GM12878 (cell line): ENCODE measurements around the gene UBQLN1. TPM values are rescaled to one million over a fixed set of nuclear protein-coding genes. Genes with fewer than 3 reads are reported as not detected.

ENCODE experiments used
- DPF2 ChIP-seq: fragments of 450-650 bp; IDR thresholded peaks from 2 replicates; pipeline ENCODE4 v1.6.1; 2017; ENCODE audit warnings: mild to moderate bottlenecking
- HCFC1 ChIP-seq: fragments of 150-350 bp; IDR thresholded peaks from 2 replicates; pipeline ENCODE4 v1.6.1; 2014; ENCODE audit warnings: low read length
- ZNF207 ChIP-seq: fragments of 450-650 bp; IDR thresholded peaks from 2 replicates; pipeline ENCODE4 v1.6.1; 2014; ENCODE audit warnings: antibody characterized with exemption, mild to moderate bottlenecking, borderline replicate concordance
- polyA plus RNA-seq, 11 experiments: library from polyadenylated mRNA; depleted of rRNA in 4 of 11; unstranded in 6 of 11; stranded (reverse) in 5 of 11; fragments of >200 nt; fragmentation: Nextera tagmentation in 4 of 11; fragmentation: Illumina TruSeq in 1 of 11; extraction: Ambion mirVana in 4 of 11; extraction: Trizol in 1 of 11; gene quantifications; 1 replicate in 1 of 11; 2 replicates in 10 of 11; pipeline versions ENCODE4 v1.2.1 to v1.2.3, GENCODE V29; 2011 to 2016; ENCODE audit warnings: inconsistent platforms in 2 of 11, missing spikeins in 2 of 11, low read depth in 1 of 11
- total RNA-seq, 4 experiments: library from RNA; depleted of rRNA in 3 of 4; stranded (reverse); fragments of >200 nt in 3 of 4; fragmentation: Illumina TruSeq in 1 of 4; extraction: Trizol in 1 of 4; gene quantifications; 2 replicates each; pipeline versions ENCODE4 v1.2.1 to v1.2.3, GENCODE V29; 2013 to 2021
- TF ChIP-seq, protein P1 (sequence below): fragments of 150-350 bp; IDR thresholded peaks from 2 replicates; pipeline ENCODE4 v1.6.1; 2014; ENCODE audit warnings: mild to moderate bottlenecking, low read depth, low read length
- TF ChIP-seq, protein P2 (sequence below): fragments of 450-650 bp; IDR thresholded peaks from 2 replicates; pipeline ENCODE4 v1.6.1; 2014; ENCODE audit warnings: mild to moderate bottlenecking
- TF ChIP-seq, protein P3 (sequence below): fragments of 450-650 bp; IDR thresholded peaks from 2 replicates; pipeline ENCODE4 v1.6.1; 2017; ENCODE audit warnings: mild to moderate bottlenecking, moderate library complexity
- TF ChIP-seq, protein P4 (sequence below): fragments of 450-650 bp; IDR thresholded peaks from 2 replicates; pipeline ENCODE4 v1.6.1; 2016; ENCODE audit warnings: mild to moderate bottlenecking

Gene UBQLN1
- total and polyA plus RNA-seq, 10 of the 15 experiments (the other 5 are each of a cell fraction or from before 2014, with no cell fraction given): 12.4 to 118 (median 66.1) TPM

DNA sequence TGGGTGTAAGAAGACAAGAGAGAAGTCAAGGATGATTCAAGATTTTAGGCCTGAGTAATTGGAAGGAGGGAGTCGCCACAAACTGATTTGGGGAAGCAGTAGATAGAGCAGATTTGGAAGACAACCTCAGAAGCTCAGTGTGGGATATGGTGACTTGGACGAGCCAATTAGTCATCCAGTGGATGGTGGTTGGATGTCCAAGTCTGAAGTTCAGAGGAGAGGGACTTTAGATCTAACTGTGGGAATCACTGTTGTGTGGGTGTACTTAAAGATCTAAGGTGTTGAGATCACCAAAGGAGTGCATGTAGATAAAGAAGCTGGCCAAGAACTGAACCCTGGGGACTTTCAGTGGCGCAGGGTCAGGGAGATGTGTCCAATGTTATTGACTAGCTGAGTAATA lies 82.6 kb downstream of the UBQLN1 start (continued):
- no peak for TF ChIP-seq ZNF207
- TF ChIP-seq, protein P1, sequence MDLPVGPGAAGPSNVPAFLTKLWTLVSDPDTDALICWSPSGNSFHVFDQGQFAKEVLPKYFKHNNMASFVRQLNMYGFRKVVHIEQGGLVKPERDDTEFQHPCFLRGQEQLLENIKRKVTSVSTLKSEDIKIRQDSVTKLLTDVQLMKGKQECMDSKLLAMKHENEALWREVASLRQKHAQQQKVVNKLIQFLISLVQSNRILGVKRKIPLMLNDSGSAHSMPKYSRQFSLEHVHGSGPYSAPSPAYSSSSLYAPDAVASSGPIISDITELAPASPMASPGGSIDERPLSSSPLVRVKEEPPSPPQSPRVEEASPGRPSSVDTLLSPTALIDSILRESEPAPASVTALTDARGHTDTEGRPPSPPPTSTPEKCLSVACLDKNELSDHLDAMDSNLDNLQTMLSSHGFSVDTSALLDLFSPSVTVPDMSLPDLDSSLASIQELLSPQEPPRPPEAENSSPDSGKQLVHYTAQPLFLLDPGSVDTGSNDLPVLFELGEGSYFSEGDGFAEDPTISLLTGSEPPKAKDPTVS: no peak
- TF ChIP-seq, protein P2, sequence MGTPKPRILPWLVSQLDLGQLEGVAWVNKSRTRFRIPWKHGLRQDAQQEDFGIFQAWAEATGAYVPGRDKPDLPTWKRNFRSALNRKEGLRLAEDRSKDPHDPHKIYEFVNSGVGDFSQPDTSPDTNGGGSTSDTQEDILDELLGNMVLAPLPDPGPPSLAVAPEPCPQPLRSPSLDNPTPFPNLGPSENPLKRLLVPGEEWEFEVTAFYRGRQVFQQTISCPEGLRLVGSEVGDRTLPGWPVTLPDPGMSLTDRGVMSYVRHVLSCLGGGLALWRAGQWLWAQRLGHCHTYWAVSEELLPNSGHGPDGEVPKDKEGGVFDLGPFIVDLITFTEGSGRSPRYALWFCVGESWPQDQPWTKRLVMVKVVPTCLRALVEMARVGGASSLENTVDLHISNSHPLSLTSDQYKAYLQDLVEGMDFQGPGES: no peak
- TF ChIP-seq, protein P3, sequence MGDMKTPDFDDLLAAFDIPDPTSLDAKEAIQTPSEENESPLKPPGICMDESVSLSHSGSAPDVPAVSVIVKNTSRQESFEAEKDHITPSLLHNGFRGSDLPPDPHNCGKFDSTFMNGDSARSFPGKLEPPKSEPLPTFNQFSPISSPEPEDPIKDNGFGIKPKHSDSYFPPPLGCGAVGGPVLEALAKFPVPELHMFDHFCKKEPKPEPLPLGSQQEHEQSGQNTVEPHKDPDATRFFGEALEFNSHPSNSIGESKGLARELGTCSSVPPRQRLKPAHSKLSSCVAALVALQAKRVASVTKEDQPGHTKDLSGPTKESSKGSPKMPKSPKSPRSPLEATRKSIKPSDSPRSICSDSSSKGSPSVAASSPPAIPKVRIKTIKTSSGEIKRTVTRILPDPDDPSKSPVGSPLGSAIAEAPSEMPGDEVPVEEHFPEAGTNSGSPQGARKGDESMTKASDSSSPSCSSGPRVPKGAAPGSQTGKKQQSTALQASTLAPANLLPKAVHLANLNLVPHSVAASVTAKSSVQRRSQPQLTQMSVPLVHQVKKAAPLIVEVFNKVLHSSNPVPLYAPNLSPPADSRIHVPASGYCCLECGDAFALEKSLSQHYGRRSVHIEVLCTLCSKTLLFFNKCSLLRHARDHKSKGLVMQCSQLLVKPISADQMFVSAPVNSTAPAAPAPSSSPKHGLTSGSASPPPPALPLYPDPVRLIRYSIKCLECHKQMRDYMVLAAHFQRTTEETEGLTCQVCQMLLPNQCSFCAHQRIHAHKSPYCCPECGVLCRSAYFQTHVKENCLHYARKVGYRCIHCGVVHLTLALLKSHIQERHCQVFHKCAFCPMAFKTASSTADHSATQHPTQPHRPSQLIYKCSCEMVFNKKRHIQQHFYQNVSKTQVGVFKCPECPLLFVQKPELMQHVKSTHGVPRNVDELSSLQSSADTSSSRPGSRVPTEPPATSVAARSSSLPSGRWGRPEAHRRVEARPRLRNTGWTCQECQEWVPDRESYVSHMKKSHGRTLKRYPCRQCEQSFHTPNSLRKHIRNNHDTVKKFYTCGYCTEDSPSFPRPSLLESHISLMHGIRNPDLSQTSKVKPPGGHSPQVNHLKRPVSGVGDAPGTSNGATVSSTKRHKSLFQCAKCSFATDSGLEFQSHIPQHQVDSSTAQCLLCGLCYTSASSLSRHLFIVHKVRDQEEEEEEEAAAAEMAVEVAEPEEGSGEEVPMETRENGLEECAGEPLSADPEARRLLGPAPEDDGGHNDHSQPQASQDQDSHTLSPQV: no peak
- TF ChIP-seq DPF2: no peak
- TF ChIP-seq, protein P4, sequence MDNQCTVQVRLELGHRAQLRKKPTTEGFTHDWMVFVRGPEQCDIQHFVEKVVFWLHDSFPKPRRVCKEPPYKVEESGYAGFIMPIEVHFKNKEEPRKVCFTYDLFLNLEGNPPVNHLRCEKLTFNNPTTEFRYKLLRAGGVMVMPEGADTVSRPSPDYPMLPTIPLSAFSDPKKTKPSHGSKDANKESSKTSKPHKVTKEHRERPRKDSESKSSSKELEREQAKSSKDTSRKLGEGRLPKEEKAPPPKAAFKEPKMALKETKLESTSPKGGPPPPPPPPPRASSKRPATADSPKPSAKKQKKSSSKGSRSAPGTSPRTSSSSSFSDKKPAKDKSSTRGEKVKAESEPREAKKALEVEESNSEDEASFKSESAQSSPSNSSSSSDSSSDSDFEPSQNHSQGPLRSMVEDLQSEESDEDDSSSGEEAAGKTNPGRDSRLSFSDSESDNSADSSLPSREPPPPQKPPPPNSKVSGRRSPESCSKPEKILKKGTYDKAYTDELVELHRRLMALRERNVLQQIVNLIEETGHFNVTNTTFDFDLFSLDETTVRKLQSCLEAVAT: no peak
- TF ChIP-seq HCFC1: no peak
